GM23338 (cell line): ENCODE data around the gene MTA1.

ENCODE experiments used
- CTCF ChIP-seq, 2 experiments: fragments of 200-600 bp in 1 of 2; sonication (generic) in 1 of 2; conservative IDR thresholded peaks; 2 replicates each; pipeline versions ENCODE4 v1.5.1 to v1.6.1; 2016 to 2017; ENCODE audit warnings: antibody characterized with exemption in 2 of 2, low read depth in 2 of 2, mild to moderate bottlenecking in 2 of 2, moderate library complexity in 1 of 2
- POLR2AphosphoS5 ChIP-seq: IDR thresholded peaks from 2 replicates; pipeline ENCODE4 v1.6.1; 2016; ENCODE audit warnings: antibody characterized with exemption, low read depth

- no peak for TF ChIP-seq CTCF (conservative IDR thresholded peaks at IDR 0.05; ENCODE audit: low read depth in 2 of 2)
- no peak for TF ChIP-seq POLR2AphosphoS5
Observed at GRCh38 chr14:105425823-105426247, 6.2 kb downstream of the MTA1 start.
